HG02623 (cell line): ENCODE results near the gene LEF1.
A peak's percentile ranks its signal among the peaks of the same experiment; 100 is the strongest.

Source experiments
- ATAC-seq: cut with Tn5 transposase; IDR thresholded peaks from one replicate; pipeline ENCODE4 v1.9.1; 2021; ENCODE audit warnings: moderate library complexity; ENCODE audit not compliant: unreplicated experiment

LEF1 gene

GRCh38 chr4:108115168-108115526 is 53.6 kb downstream of the LEF1 start:
- ATAC-seq, result no peak

DNA sequence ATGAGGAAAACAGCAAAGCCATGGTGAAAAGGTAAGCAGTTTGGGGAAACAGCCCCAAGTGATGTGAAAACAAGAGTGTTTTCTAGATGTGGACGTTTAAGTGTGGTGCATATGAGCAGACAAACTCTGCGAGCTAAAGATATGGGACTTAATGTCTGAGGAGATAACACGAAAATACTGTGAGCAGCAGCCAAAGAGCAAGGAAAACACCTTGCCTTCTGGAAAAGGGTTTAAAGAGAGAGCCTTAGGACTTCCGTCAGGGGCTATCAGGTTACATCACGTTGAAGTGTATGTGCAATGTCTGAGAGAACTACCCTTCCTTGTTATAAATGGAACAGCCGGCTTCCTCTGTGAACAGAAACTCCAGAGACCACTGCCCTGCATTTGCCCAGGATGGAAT is 54.2 kb downstream of the LEF1 start:
- ATAC-seq, result no peak

- no peak for ATAC-seq
These were observed 55.5 kb downstream of the LEF1 start for GRCh38 chr4:108113229-108113628.

DNA sequence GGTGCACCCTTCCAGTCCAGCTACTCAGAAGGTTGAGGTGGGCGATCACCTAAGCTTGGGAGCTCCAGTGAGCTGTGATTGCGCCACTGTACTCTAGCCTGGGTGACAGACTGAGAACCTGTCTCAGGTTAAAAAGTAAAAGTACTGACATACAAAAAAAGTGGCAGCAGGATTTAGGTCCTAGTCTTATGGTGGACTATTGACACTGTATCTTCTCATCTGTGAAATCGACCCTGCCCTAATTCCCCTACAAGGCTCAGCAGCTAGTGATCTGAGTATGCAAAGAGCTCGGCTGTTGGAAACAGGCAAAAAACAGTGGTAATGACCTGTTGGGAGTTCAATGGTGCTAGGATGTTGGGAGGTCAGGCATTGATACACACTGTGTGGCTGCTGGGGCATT is 57.0 kb downstream of the LEF1 start:
- no peak for ATAC-seq

DNA sequence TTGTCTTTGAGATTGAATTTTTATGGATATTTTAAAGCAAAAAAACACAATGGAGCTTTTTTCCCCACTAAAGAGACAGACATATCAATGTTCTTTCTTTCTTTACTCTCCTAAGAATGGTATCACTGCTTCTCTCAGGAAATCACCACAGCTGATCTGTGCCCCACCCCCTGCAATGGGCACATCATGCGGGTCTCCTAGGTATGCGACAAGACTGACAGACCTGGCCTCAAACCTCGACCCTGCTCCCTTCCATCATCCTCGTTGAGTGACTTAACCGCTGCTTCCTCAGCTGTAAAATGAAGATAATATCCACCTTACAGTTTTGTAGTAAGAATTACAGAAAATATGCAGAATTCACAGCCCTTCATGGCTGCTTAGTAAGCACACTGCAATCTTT is 58.3 kb downstream of the LEF1 start:
- ATAC-seq, result peak; percentile 5

DNA sequence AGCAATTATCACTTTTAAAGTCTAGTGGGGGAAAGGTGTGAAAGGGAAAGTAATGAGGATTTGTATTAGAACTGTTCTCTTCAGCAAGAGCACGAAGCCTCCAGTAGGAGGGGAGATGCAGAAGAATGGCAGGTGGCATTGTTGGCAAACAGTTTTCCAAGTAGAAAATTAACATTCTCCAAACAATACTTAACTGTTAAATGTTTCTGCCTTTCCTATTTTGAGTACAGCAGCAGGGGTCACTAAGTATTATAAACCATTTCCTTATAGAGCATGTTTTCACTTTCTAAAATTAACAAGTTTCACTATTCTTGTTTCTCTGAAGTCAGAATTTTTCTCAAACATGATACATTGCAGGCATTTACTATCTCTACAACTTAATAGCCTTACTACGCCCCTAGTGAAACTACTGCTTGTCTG is 58.7 kb downstream of the LEF1 start:
- ATAC-seq, result peak; percentile 72

GRCh38 chr4:108109111-108109510 is 59.6 kb downstream of the LEF1 start:
- ATAC-seq, result no peak

GRCh38 chr4:108107729-108108382 is 60.9 kb downstream of the LEF1 start:
- no peak for ATAC-seq

DNA sequence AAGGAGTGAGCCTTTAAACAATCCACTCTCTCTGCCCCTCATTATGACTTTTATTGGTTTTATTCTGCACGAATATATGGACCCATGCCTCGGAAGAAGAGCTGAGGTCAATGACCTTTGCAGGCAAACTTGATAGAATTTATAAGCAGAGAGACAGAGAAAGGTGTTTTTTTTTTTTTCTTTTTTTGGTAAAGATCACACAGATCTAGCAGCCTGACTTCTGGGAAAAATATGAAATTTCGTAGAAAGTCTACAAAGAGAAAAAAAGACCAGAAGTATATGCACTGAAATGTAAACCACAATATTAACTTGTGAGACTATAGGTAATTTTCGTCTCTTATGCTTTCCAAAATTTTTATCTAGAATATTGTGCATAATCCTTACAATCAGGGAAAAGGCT is 61.6 kb downstream of the LEF1 start:
- ATAC-seq, result no peak

DNA sequence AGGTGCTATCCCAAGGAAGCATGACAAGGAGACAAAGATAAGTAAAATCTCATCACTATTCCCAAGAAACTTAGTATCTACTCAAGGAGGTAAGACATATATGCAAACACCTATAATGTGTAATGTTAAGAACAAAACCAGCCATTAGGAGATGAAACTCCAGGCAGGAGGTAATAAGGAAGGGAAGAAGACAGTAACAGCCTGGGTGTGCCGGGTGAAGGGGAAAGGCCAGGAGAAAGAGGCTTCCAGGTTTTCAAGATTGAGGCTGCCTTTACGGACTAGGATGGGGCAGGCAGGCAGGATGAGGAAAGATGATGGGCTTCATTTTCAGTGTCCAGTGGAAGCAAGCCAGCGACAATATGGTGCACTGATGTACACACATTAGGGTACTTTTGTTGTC is 62.5 kb downstream of the LEF1 start:
- no peak for ATAC-seq

DNA sequence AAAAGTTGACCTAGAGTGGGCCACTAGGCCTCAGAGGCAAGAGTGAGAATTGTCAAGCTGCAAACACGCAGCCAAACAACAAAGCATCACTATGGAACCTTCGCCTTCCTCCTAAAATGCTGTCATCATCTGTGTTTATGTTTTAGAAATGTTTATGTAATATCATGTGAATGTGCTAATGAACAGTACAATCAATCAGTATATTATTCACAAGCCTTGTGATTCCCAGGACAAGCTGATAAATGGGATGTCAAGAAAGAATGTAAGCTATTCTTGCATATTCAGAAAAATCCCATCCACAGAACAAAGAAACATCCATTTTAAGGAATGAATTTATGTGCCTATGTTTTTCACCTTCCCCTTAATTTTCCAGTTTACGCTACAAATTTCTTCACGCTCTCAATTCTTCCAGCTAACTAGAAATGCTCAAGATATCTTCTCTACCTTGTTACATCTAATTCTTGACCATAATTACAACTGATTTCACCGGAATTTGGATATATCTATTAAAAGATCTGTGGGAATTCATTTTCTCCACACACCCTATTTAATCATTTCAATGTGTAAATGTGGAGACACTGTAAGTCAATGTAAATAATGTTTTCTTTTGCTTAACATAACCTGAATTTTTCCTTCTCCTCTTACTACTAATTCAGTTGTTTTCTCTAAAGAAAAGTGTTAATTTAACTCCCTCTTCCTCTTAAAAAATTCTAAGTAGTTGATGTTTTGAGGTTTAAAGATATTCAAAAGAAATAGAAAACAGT is 65.5 kb downstream of the LEF1 start:
- ATAC-seq, result no peak

DNA sequence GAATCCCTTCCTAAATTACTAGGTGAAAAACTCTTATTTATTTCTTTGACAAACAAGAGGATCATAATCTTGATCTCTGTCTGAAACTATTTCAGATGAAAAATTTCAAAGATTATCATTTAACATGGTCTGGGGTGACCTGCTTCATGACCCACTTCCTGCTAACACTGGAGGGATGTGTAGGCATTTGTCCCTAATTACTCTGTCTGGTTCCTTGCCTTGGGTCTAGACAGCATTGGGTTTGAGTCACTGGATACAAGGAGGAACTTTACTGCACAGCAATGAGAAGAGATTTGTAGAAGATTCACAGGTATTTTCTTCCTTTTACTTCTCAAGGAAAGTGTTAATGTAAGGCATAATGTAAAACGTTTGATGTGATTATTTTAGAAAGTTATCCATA is 67.9 kb downstream of the LEF1 start:
- no peak for ATAC-seq

GRCh38 chr4:108099838-108100237 is 68.9 kb downstream of the LEF1 start:
- no peak for ATAC-seq

DNA sequence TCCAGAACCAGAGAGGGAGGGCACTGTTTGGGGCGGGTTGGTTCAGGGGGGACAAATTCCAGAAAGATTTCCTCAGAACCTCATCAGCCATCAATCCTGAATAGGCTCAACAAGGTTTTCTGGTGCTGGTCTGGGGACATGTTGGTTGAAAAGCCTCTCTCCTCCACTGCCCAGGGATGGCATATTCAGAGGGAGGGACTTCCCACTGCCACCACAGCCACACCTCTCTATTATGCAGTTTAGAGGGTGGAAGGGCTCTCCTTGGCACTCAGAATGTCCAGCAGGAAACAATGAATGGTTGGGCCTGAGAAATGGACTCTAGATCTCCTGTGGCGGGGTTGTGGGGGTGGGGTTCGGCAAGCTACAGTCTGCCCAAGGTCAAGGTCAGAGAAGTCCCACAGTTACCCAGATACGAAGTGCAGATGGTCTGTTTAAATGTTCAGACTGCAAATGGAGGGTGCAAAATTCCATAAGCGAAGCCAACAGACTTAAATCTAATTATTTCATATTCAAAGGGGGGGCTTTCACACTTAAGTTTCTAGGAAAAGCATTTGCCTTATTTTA is 70.7 kb downstream of the LEF1 start:
- ATAC-seq, result no peak

- ATAC-seq, result no peak
These were observed 73.7 kb downstream of the LEF1 start for GRCh38 chr4:108094923-108095482.

DNA sequence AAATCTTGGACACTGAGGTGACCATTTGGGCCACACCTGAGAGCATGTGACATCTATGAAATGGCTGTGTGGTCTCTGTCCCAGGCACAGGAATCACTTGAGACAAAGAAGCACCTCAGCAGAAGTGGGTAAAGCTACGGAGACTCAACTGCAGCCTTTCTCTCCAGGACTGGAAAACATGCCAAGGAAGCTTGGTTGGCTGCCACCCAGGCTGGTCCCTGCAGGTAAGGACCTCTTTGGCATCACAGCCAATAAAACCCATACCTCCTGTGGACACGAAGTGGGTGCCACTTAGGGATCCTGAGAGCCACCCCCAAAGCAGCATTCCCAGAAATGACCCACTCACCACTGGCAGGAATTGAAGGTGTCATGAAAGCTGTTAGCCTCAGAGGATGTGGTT is 74.6 kb downstream of the LEF1 start:
- no peak for ATAC-seq

- no peak for ATAC-seq
These were observed 76.4 kb downstream of the LEF1 start for GRCh38 chr4:108092288-108092687.

GRCh38 chr4:108087293-108087967 is 81.3 kb downstream of the LEF1 start:
- ATAC-seq, result no peak

DNA sequence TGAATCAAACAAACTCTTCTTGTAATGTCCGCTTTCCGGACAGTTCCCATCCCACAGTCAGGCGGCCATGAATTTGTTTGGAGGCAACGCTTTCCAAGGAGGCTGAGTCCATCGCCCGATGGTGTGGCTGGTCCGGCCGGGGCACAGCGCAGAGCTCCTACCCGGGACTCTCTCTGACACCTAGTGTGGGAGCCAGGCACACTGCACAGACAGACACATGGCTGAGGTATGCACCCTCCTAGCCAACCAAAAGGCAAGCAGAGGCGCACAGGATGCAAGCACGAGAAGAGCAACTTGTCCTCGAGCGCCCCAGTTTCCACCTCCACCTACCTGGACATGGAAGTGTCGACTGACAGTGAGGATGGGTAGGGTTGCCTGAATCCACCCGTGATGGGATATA is 87.5 kb downstream of the LEF1 start:
- ATAC-seq, result no peak

DNA sequence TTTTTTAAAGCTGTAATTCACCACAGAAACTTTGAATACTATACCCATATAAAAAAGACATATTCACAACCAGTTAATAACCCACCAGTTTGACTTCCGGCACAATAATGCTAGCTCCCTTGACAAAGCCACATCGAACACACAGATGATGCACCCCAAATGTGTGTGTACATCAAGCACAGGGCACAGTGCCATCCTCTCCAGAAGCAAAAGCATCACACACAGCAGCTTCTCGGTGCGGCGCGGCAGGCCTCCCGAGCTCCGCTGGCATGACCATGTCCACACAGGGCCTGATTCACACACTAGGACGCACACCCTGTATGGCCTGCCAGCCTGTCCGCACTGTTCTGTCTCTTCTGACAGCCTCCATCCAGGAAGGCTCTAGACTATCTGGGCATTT is 88.0 kb downstream of the LEF1 start:
- no peak for ATAC-seq

GRCh38 chr4:108078024-108078733 is 90.6 kb downstream of the LEF1 start:
- ATAC-seq, result no peak
